ENCODE measurements around the gene PDK2. TPM values are rescaled to one million over a fixed set of nuclear protein-coding genes. Genes with fewer than 3 reads are reported as not detected.
A peak's percentile ranks its signal among the peaks of the same experiment; 100 is the strongest.

Gene PDK2
- total RNA-seq, 1 experiment from 2014 or later, result 9.9 TPM

DNA sequence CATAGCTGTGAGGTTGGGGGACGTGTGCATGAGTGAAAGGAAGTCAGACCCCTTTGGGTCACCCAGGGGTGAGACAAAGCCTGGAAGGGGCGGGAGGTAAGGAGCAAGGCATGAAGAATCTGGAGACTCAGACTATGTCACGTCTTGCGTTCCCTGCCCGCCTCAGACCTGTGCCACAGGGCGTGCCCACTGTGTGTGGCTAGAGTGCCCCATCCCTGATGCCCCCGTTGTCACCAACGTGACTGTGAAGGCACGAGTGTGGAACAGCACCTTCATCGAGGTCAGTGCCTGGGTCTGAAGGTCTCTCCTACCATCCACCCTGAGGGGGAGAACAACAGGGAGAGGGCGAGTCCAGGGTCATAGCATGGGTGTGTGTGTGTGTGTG lies 15.1 kb upstream of the PDK2 start:
- intact Hi-C loops (cut with micrococcal nuclease), result no loop called here
- no TSS peak for BruUV-seq (replicated peaks)
- H3K27me3 Mint-ChIP-seq (ENCODE audit: insufficient read depth, unreplicated experiment), result no peaks in the 10 kb centered on the region
- peak overlapping the region; percentile 43 for H3K27ac Mint-ChIP-seq (ENCODE audit: low read depth, unreplicated experiment)
- POLR2A ChIA-PET, result interaction anchor here (1.1 to 4.7 kb wide), 5 partner anchors 12 to 24 kb away, joined by 3 to 29 read pairs (median 6); partner anchors contain the start of gene ITGA3
- TF ChIP-seq, protein P1, sequence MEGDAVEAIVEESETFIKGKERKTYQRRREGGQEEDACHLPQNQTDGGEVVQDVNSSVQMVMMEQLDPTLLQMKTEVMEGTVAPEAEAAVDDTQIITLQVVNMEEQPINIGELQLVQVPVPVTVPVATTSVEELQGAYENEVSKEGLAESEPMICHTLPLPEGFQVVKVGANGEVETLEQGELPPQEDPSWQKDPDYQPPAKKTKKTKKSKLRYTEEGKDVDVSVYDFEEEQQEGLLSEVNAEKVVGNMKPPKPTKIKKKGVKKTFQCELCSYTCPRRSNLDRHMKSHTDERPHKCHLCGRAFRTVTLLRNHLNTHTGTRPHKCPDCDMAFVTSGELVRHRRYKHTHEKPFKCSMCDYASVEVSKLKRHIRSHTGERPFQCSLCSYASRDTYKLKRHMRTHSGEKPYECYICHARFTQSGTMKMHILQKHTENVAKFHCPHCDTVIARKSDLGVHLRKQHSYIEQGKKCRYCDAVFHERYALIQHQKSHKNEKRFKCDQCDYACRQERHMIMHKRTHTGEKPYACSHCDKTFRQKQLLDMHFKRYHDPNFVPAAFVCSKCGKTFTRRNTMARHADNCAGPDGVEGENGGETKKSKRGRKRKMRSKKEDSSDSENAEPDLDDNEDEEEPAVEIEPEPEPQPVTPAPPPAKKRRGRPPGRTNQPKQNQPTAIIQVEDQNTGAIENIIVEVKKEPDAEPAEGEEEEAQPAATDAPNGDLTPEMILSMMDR (IDR thresholded peaks at IDR 0.05; ENCODE audit: unreplicated experiment), result no peak
- no peak overlapping the region for H3K4me3 Mint-ChIP-seq (ENCODE audit: unreplicated experiment)
- no peaks in the 10 kb centered on the region for H3K9me3 Mint-ChIP-seq (ENCODE audit: unreplicated experiment)
- CTCF ChIA-PET, result interaction anchor here (0.5 to 3.6 kb wide), 10 partner anchors 8 to 90 kb away, joined by 3 to 28 read pairs (median 6); no protein-coding TSS in a partner anchor
- no peak for DNase-seq (ENCODE audit: unreplicated experiment)
- H3K36me3 Mint-ChIP-seq (ENCODE audit: insufficient read depth, unreplicated experiment), result peaks cover 94% of the 10 kb centered on the region
- H3K4me1 Mint-ChIP-seq (ENCODE audit: insufficient read depth, unreplicated experiment), result peaks cover 12% of the 10 kb centered on the region

DNA sequence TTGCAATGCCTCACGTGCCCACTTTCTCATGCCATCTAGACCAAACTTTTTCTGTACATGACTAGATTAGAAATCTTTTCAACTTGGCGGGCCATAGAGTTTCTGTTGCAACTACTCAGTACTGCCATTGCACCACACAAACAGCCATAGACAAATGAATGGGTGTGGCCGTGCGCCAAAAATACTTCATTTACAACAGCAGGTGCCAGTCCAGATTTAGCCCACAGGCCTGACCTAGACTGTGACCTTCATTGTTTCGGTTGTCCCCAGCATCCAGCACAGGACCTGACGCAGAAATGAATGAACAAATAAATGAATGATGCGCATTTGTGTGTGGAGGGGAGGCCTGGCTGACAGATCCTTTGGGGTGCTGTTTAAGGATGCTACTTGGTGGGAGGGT lies 14.3 kb upstream of the PDK2 start:
- peaks cover 12% of the 10 kb centered on the region for H3K4me1 Mint-ChIP-seq (ENCODE audit: insufficient read depth, unreplicated experiment)
- H3K27me3 Mint-ChIP-seq (ENCODE audit: insufficient read depth, unreplicated experiment), result no peaks in the 10 kb centered on the region
- no peak for DNase-seq (ENCODE audit: unreplicated experiment)
- H3K4me3 Mint-ChIP-seq (ENCODE audit: unreplicated experiment), result no peak overlapping the region
- intact Hi-C loops (cut with micrococcal nuclease), result no loop called here
- no TSS peak for BruUV-seq (replicated peaks)
- ChIA-PET POLR2A (interaction anchor here (1.1 to 4.7 kb wide), 4 partner anchors 12 to 25 kb away, joined by 3 to 29 read pairs (median 8); partner anchors contain the start of gene ITGA3), CTCF (interaction anchor here (0.6 to 3.5 kb wide), 5 partner anchors 12 to 59 kb away, joined by 4 to 16 read pairs (median 7); no protein-coding TSS in a partner anchor)
- no peak overlapping the region for H3K27ac Mint-ChIP-seq (ENCODE audit: low read depth, unreplicated experiment)
- H3K36me3 Mint-ChIP-seq (ENCODE audit: insufficient read depth, unreplicated experiment), result peaks cover 87% of the 10 kb centered on the region
- TF ChIP-seq, protein P1 (IDR thresholded peaks at IDR 0.05; ENCODE audit: unreplicated experiment), result no peak
- no peaks in the 10 kb centered on the region for H3K9me3 Mint-ChIP-seq (ENCODE audit: unreplicated experiment)

DNA sequence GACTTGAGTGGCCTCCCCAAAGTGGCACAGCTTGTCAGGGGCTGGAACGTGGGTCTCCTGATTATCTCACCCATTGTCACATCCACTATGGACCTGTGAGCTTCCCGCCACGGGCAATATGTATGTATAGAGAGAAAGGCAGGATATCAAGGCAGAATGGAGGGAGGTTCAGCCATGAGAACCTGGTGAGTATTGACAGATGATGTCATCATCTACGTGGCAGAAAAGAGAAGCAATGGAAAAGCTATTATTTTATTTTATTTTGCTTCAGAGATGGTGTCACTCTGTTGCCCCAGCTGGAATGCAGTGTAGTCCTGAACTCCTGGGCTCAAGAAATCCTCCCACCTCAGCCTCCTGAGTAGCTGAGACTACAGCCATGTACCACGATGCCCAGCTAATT lies 13.4 kb upstream of the PDK2 start:
- no TSS peak for BruUV-seq (replicated peaks)
- H3K36me3 Mint-ChIP-seq (ENCODE audit: insufficient read depth, unreplicated experiment), result peaks cover 84% of the 10 kb centered on the region
- H3K4me1 Mint-ChIP-seq (ENCODE audit: insufficient read depth, unreplicated experiment), result peaks cover 12% of the 10 kb centered on the region
- TF ChIP-seq, protein P1 (IDR thresholded peaks at IDR 0.05; ENCODE audit: unreplicated experiment), result no peak
- H3K27me3 Mint-ChIP-seq (ENCODE audit: insufficient read depth, unreplicated experiment), result no peaks in the 10 kb centered on the region
- ChIA-PET CTCF (interaction anchor here (0.6 to 3.5 kb wide), 5 partner anchors 9 to 373 kb away, joined by 3 to 16 read pairs (median 5); no protein-coding TSS in a partner anchor), POLR2A (interaction anchor here (0.6 to 4.7 kb wide), 8 partner anchors 11 to 157 kb away, joined by 3 to 29 read pairs (median 6); partner anchors contain the start of gene ITGA3)
- H3K27ac Mint-ChIP-seq (ENCODE audit: low read depth, unreplicated experiment), result no peak overlapping the region
- H3K4me3 Mint-ChIP-seq (ENCODE audit: unreplicated experiment), result no peak overlapping the region
- no peaks in the 10 kb centered on the region for H3K9me3 Mint-ChIP-seq (ENCODE audit: unreplicated experiment)
- intact Hi-C loops (cut with micrococcal nuclease), result loop anchor here (2.0 kb wide), 1 partner anchor 17 kb away; no protein-coding TSS in a partner anchor
- no peak for DNase-seq (ENCODE audit: unreplicated experiment)

DNA sequence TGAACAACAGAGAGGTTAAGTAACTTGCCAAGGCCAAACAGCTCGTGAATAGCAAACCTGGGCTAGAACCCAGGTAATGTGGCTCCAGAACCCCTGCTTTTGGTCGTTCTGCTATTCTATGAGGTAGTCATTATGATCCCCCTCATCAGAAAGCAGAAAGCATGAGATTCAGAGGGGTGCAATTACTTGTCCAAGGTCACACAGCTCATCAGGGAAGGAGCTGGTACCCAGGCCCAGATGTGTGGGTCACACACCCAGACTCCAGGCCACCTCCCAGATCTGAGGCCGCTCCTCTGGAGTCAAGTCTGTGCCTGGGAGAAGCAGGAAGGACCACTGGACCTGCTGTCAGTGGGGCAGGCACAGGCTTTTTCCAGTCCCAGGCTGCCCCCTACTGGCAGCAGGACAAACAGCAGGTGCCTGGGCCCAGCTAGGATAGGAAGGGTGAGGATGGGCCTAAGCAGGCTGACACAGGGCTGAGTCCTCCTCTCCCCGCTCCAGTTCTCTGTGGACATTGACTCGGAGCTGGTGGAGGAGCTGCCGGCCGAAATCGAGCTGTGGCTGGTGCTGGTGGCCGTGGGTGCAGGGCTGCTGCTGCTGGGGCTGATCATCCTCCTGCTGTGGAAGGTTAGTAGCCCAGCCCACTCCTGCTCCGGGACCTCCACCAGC lies 7.8 kb upstream of the PDK2 start:
- BruUV-seq (replicated peaks), result no TSS peak
- H3K27ac Mint-ChIP-seq (ENCODE audit: low read depth, unreplicated experiment), result peak overlapping the region; percentile 27

More for the DNA sequence above, 7.8 kb upstream of the PDK2 start:
- DNase-seq (ENCODE audit: unreplicated experiment), result peak; percentile 69
- intact Hi-C loops (cut with micrococcal nuclease), result loop anchor here (1.0 kb wide), 1 partner anchor 60 kb away; no protein-coding TSS in a partner anchor
- H3K36me3 Mint-ChIP-seq (ENCODE audit: insufficient read depth, unreplicated experiment), result peaks cover 85% of the 10 kb centered on the region
- POLR2A ChIA-PET, result interaction anchor here (0.6 to 2.8 kb wide), 13 partner anchors 14 to 89 kb away, joined by 3 to 30 read pairs (median 4); partner anchors contain the start of gene ITGA3
- TF ChIP-seq, protein P1 (IDR thresholded peaks at IDR 0.05; ENCODE audit: unreplicated experiment), result peak; percentile 85
- CTCF ChIA-PET, result interaction anchor here (0.5 to 3.2 kb wide), 32 partner anchors 9 to 407 kb away, joined by 3 to 56 read pairs (median 5); partner anchors contain the start of gene ITGA3
- H3K27me3 Mint-ChIP-seq (ENCODE audit: insufficient read depth, unreplicated experiment), result no peaks in the 10 kb centered on the region
- H3K4me1 Mint-ChIP-seq (ENCODE audit: insufficient read depth, unreplicated experiment), result no peaks in the 10 kb centered on the region
- H3K4me3 Mint-ChIP-seq (ENCODE audit: unreplicated experiment), result no peak overlapping the region
- no peaks in the 10 kb centered on the region for H3K9me3 Mint-ChIP-seq (ENCODE audit: unreplicated experiment)
